ENCODE data around the gene EML6.

DNA sequence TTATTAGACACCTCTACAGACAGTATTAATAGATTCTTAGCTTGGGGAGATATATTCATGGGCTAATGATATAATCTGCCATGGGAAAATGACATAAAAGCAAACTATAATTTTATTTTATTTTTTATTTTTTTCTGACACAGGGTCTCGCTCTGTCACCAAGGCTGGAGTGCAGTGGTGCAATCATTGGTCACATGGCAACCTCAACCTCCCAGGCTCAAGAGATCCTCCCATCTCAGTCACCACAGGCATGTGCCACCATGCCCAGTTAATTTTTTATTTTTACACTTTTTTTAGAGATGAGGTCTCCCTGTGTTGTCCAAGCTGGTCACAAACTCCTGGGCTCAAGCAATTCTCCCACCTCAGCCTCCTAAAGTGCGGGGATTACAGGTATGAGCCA, 287.5 kb downstream of the EML6 start:
- TF ChIP-seq, protein P1, sequence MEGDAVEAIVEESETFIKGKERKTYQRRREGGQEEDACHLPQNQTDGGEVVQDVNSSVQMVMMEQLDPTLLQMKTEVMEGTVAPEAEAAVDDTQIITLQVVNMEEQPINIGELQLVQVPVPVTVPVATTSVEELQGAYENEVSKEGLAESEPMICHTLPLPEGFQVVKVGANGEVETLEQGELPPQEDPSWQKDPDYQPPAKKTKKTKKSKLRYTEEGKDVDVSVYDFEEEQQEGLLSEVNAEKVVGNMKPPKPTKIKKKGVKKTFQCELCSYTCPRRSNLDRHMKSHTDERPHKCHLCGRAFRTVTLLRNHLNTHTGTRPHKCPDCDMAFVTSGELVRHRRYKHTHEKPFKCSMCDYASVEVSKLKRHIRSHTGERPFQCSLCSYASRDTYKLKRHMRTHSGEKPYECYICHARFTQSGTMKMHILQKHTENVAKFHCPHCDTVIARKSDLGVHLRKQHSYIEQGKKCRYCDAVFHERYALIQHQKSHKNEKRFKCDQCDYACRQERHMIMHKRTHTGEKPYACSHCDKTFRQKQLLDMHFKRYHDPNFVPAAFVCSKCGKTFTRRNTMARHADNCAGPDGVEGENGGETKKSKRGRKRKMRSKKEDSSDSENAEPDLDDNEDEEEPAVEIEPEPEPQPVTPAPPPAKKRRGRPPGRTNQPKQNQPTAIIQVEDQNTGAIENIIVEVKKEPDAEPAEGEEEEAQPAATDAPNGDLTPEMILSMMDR (IDR thresholded peaks at IDR 0.05): no peak
- TF ChIP-seq POLR2AphosphoS5 (IDR thresholded peaks at IDR 0.05): no peak
- TF ChIP-seq POLR2A (IDR thresholded peaks at IDR 0.05): no peak

Measured in gastroesophageal sphincter (tissue), 3 donors.